HG02884 (cell line): ENCODE measurements around the gene AGBL1.

Experiments
- ATAC-seq: cut with Tn5 transposase; IDR thresholded peaks from one replicate; pipeline ENCODE4 v1.9.1; 2021; ENCODE audit warnings: mild to moderate bottlenecking, moderate library complexity; ENCODE audit not compliant: unreplicated experiment

The AGBL1 gene

DNA sequence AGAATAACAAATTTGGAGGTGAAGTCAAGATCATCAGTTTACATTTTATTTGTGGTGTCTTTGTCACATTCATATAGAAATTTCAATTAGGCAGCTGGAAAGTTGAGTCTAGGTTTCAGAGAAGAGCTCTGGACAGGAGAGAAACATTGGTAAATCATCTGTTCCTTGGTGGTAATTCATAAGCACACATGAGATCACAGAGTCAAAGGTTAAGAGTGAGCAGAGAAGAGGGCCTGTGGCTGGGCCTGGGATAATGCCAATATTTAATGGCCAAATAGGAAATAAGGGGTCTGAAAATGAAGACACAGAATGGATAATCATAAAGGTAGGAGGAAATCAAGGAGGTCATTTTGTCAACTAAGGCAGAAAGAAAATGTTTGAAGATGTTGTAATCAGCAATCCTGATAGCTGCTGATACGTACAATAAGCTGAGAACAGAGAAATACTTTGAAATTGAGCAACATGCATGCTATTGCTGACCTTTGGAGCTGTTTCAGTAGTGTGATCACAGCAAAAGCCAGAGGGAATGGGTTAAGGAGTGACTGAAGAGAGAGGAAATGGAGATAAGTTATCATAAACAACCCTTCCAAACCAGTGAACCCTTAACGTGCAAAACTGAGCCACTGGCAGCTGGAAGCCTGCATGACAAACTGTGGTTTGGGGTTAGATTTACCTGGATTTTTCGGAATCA is 692.8 kb downstream of the AGBL1 start:
- ATAC-seq: no peak

DNA sequence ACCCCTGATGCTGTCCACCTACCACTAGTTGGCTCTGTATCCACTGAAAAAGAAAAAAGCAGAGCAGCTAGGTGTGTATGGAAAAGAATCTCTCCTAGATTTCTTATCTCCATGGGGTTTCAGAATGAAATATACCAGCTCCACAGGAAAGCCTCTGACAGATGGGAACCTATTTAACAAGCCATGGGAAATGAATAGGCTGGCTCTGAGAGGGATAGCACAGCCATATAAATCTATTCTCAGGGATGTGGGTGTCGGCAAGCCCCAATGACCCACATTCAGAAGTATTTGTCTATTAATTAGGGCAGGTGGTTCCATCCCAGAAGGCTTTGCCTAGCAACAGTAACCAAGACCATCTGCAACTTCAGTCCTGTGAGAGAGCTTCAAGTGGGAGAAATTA is 694.1 kb downstream of the AGBL1 start:
- ATAC-seq: no peak

DNA sequence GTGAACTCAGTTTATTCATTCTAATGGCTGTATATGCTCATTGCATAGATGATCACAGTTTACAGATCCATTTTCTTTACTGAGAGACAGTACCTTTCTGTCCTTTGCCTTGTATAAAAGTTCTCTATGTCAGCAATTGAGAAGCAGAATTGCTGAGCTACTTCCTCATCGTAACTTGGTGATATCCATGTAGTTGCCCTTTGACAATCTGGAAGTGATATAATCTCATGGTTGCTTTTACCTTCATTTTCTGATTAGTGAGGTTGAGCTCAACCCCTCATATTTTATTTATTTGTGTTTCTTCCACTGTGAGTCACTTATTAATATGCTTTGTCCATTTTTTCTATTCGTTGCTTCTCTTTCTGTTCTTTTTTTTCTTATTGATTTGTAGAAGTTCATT is 696.5 kb downstream of the AGBL1 start:
- ATAC-seq: no peak

DNA sequence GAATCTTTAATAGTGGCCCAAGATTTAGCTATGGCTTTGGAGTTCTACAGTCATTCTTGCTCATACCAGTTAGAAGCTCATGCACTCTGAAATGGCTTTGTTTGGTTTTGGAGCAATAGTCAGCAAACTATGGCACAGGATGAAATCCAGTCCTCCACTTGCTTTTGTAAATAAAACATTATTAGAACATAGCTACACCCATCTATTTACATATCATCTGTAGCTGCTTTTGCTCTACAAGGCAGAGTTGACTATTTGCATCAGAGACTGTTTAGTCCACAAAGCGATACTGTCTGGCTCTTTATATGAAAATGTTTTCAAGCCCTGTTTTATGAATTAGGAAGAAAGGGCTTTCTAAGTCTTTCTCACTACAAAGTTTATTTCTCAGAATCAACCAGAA is 716.9 kb downstream of the AGBL1 start:
- ATAC-seq: no peak

DNA sequence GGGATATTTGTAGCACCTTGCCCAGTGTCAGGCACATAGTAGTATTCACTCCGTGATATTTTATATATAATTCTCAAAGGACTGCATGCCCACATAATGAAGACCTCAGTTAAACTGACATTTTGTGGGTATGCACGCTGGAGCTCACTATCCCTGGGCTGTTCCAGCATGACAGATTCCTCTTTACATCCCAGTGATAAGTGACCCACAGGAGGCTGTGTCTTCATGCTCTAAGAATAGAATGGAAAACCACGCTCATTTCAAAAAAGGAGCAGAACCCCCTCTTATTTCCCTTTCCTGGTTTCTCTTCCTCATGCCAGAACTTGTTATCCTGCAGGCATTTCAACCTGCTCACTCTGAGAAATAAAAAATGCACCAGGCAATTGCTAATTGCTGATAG is 717.5 kb downstream of the AGBL1 start:
- no peak for ATAC-seq

DNA sequence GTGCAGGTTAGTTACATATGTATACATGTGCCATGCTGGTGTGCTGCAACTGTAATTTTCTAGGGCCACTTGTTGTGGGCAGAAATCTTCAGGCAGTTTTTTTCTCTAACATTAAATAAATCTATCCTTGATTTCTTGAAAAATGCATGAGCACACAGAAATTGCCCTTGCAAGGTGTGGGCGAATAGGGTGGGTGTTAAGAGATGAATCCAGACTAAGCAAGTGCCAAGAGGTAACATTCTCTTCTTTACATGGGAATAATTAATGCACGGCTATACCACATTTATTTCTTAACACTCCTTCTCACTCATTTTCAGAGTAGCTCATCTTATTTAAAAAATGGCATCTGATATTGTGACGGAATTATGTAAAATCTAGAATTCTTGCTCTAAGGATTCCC is 719.6 kb downstream of the AGBL1 start:
- no peak for ATAC-seq

DNA sequence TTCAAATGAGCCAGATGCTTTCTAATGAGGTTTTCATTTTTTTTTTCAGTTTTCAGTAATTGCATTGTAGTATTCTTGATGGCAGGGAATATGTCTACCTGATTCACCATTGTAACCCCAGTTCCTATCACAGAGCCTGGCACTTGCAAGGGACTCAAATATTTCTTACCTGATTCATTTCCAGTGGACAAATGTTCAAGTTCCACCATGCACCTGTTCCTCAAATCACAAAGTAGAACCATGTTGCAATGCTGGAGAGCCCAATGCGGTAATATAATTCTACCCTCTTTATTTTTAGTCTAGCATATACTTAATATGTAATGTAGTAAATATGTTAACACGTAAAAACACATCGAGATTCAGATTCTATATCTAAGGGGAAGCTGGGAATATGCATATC is 722.6 kb downstream of the AGBL1 start:
- no peak for ATAC-seq

DNA sequence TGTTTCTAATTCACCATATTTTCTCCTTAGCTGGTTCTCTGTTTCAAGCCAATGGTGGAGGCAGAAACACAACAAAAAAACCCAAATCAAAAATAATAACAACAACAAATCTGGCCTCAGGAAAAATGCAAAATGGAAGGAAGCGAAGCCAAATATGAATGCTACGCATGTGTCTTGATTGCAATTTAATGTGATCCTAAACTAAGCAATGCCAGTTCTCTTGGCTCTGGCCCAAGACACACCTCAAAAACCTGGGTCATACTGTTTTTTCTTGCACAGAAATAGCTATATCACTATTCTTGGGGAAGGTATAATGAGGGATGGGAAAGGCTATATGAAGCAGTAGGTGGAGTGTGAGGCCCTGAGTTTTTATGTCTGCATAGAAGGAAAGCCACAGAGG is 724.7 kb downstream of the AGBL1 start:
- no peak for ATAC-seq

DNA sequence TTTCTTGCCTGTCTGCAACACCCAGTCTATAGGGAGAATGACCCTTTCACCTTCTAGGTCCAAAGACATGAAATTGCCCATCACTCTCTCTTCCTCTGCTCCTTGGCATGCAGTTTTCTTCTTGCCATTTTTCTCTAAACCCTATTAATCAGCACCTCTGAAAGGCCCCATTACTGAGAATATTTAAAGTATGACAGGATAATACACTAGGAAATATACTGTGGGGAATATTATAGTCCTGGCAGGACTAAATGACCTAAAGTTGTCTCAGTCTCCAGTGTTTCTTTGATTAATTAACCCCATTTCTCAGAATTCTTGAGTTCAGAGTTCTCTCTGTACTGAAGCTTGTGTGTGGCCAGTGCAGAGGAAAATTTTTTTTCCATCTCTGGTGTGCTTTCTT is 730.7 kb downstream of the AGBL1 start:
- no peak for ATAC-seq

DNA sequence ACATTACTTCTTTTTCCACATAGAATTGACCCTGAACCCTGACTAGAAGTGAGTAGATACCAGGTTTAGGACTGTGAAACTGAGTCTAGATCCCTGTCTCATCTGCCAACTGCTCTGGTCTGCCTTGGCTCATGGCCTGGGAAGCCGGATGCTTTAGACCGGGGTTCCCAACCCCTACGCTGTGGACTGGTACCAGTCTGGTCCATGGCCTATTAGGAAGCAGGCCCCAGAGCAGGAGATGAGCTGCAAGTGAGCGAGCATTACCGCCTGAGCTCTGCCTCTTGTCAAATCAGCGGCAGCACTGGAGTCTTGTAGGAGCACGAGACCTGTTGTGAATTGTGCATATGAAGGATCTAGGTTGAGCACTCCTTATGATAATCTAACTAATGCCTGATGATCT is 734.2 kb downstream of the AGBL1 start:
- no peak for ATAC-seq

DNA sequence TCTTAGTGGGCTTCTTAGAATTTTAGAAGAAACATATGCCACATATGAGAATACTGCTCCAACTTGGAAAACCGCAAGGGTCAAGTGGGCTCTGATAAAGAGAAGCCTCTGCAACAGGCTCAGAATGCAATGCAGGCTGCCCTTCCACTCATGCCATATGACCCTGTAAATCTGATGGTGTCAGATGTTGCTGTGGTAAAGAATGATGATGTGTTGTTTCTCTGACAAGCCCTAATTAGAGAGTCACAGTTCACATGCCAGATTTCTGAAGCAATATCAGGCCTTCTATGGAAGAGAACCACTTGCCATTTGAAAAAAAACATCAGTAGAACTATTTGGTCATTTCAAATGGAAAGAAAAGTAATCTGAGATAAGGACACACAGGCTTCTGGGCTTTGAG is 749.6 kb downstream of the AGBL1 start:
- ATAC-seq: no peak

DNA sequence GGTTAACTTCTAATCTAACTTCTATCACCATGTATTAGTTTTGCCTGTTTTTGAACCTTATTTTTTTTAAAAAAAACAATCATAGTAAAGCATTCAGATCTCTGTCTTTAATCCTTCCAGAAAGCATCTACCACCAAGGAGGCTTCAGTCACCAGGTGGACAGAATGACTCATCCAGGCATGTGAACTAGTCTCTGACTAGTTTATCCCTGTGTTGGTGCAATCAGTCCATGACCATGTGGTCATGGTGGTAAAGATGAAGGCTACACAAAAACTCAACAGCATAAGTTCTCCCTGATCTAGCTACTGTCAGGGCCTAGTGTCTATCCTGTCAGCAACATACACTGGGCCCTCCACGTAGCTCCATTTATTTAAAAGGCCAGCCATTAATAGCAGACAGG is 750.6 kb downstream of the AGBL1 start:
- no peak for ATAC-seq

DNA sequence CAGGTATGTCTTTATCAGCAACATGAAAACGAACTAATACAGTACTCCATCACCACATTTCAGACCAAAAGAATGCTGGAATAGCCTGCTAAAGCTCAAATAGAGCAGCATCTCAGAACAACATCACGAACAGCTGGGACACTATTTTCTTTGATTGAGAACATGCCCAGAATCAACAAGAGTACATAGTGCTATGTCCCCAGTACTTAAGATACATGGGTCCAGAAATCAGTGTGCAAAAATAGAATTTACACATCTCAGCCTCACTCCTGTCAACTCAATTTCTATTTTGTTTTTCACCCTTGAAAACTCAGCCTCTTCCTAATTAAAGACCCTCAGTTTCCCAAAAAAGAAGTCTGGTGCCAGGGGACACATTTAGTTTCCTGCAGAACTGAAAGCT is 753.9 kb downstream of the AGBL1 start:
- ATAC-seq: no peak

DNA sequence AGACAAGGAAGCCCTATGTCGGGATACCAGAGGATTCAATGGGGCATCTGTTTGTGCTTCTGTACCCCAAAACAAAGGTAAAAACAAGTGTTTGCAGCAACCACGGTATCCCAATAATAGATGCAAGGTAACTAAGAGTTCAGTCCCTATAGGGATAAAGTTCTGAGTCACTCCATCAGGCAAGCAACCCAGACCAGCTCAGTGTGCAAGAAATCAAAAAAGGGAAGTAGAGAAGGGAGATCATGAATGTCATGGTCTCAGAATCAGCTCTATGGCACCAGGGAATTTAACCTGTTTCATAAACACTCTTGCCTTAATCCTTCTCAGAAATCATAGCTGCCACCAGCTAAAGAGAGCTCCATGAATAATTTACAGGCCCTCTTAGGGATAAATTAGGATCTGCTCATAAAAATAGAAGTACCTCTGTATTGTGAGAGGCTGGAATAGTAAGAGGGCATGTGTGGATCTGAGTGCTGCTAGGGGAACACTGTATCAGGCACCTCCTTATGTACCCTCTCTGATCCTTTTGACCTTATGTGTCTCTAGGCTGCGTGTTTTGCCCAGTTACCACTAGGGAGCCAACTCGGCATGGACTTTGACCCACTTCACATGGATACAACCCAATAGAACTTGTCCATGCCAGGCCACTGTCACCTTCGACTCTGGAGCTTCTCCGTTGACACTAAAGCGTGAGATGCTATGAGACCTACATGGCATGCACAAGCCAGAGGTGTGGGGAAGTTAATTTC is 754.6 kb downstream of the AGBL1 start:
- no peak for ATAC-seq

DNA sequence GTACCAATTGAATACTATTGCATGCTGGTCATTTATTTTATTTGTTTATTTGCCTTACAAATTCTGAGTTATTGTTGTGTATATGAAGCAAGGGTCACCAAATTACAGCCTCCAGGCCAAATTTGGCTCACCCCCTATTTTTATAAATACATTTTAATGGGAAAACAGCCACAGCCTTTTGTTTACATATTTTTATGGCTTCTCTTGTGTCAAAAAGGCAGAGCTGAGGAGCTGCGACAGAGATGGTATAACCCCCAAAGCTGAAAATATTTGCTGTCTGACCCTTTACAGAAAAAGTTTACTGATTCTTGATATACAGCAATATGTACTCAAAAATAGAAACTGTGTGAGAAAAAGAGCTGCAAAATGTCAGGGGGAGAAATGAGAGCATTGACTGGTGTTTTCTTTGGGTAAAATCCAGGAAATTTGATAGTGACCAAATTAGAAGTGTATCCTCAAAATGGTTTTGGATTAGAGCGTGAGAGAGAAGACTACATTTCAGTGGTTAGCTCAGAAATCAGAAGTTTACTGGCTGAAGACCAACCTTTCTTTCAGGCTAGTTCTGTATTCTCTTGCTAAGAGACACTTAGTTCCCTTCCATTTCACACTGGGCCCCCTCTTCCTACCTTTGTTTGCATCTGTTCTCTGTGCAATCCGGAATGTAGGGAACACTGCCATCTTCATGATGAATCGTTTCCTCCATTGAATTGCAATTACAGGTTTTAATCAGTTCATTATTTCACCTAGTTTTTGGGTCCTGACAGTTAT is 757.8 kb downstream of the AGBL1 start:
- no peak for ATAC-seq

DNA sequence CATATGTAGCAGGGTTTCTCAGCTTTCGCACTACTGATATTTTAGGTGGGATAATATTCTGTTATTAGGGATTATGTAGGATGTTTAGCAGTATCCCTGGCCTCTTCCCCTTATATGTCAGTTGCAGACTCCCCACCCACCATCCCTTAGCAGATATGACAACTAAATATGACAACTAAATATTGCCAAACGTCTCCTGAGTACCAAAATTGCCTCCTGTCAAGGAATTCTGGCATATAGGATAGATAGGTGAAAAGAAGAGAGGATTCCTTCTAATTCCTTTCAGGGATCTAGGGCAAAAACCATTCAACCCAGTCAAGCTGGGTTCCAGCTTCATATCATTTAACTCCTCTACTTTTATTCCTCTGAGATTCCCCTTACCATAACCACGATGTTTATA is 759.8 kb downstream of the AGBL1 start:
- ATAC-seq: no peak

DNA sequence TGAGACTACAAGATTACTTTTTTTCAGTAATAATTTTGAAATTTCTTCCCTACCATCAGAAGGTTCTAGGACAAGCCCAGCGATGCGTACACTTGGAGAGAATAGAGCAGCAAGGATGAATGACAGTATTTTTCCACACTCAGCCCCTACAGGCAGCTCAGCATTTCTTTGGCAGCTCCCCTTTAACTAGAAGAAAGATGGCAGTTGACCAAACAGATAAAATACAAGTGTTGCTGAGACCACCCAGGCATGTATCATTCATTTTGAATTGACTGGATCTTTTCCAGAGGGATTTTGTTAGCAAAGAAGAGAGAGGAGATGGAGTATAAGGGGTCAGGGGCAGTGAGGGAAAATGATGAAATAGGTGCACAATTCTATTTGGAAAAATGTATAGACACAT is 761.3 kb downstream of the AGBL1 start:
- ATAC-seq: no peak

DNA sequence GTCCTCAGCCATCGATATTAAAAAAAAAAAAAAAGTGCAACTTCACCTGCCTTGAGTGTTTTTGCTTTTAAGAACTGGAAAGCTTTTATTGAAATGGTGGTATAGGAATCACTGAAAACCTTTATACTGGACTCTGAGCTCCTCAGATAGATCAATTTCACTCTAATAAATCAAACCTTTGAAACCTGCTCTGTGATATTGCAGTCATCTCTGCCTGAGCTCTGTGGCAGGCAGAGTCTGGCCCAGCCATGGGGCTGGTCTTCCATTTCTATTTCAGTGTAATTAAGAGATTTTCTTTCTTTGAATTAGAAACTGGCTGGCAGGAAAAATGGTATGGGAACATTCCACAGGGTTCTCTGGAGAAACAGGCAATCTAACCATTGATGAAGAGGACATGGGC is 762.5 kb downstream of the AGBL1 start:
- ATAC-seq: no peak

DNA sequence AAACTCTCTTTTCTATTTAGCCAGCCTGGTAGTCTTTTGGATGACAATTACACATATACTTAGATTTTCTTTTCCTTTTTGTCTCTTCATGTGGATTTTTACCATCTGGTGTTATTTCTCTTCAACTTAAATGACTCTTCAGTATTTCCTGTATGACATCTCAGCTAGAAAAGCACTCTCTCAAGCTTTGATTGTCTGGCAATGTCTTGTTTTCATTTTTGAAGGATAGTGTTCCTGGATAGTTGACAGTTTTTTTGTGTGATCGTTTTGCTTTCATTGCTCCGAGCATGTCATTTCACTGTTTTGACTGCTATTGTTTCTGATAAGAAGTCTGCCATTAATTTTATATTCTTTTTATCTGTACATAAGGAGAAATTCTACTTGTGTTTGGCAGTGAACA is 766.4 kb downstream of the AGBL1 start:
- no peak for ATAC-seq

DNA sequence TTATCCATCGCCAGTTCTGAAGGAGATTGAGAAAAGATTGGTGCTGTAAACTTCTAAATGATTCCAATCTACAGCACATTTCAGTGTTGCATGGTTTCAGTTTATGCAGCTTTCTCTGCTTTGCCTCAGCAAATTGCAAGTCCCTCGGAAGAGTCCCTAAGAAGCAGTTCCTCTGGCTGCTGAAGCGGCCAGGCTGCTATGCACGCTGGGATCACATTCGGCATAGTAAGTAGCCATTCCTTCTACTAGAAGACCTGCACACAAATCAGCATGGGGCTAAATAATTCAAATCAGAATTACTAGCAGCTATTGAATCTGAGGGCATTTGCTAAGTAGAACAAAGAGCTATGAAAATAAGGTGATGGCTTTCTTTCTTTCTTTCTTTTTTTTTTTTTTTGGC is 769.5 kb downstream of the AGBL1 start:
- no peak for ATAC-seq

DNA sequence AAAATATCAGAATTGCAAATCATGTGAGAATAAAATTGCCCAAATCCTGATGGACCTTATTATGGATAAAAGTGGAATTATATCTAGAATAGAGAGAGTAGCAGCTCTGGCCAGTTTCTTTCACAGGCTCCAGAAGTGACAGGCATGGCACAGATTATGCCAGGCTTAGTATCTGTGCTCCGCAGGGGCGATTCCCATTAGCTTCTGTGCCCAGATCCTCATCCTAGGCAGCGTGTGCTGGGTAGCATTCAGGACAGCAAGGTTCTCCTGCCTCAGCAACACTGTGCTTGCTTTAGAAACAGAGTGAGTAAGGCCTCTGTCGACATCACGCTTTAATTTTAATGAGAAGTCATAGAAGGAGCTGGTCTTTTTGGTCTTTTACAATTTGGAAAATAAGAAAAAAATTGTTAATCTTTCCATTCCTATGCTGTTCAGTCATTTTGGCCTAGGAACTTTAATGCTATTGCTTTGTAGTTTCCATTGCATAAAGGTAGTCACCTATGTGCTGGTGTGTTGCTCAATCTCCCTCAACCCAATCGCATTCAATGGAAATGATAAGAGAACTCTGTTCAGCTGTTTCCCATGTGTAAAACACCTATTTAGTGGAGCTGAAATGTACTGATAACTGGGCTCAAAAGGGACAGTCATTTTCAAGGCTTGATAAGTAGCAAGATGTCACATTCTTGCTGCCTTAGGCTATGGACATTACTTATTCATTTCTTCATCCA is 770.1 kb downstream of the AGBL1 start:
- no peak for ATAC-seq
